Epithelial cell of proximal tubule (primary cell): ENCODE measurements around the gene UGT3A1. TPM values are rescaled to one million over a fixed set of nuclear protein-coding genes. Genes with fewer than 3 reads are reported as not detected.
"Not testable (repeated sequence)": the region's sequence is repeated elsewhere in the genome, so short reads cannot be mapped to it uniquely, and the experiment has no call there.

ENCODE experiments used
- DNase-seq: peaks from one replicate; pipeline ENCODE4 v3.0.0-alpha.2; 2011; ENCODE audit warnings: low read depth
- H3K4me3 ChIP-seq: 2 replicates; pipeline ENCODE4 v1.5.1; 2011; ENCODE audit warnings: low read depth, mild to moderate bottlenecking, low read length
- total RNA-seq: library from RNA; depleted of rRNA; stranded (reverse); fragments of >200 nt; gene quantifications from 2 replicates; pipeline ENCODE4 v1.2.3, GENCODE V29; 2015
- TF ChIP-seq, protein P1 (sequence below): conservative IDR thresholded peaks from 2 replicates; pipeline ENCODE4 v1.5.1; 2012; ENCODE audit warnings: low read depth, mild to moderate bottlenecking, low read length

UGT3A1 gene
- total RNA-seq, 1 donor from 2014 or later, result 0.12 TPM

DNA sequence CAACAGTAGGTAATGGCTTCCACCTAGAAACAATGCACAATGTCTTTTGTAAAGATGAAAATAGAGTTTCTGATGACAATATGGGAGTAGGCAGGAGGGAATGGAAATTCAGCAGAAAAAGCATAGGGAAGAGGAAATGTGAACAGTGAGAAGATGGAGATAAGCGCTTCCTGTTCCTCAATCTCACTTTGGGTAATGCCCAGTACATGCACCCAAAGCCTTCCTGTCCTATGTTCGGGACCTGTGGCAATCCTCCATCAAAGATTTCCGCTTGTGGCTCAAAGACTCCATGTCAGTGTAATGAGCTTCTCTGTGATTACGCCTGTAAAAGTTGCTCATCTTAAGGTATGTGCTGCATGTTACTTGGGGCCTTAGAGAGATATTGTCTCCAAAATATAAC, 2.7 kb downstream of the UGT3A1 start:
- no peak for DNase-seq
- TF ChIP-seq, protein P1, sequence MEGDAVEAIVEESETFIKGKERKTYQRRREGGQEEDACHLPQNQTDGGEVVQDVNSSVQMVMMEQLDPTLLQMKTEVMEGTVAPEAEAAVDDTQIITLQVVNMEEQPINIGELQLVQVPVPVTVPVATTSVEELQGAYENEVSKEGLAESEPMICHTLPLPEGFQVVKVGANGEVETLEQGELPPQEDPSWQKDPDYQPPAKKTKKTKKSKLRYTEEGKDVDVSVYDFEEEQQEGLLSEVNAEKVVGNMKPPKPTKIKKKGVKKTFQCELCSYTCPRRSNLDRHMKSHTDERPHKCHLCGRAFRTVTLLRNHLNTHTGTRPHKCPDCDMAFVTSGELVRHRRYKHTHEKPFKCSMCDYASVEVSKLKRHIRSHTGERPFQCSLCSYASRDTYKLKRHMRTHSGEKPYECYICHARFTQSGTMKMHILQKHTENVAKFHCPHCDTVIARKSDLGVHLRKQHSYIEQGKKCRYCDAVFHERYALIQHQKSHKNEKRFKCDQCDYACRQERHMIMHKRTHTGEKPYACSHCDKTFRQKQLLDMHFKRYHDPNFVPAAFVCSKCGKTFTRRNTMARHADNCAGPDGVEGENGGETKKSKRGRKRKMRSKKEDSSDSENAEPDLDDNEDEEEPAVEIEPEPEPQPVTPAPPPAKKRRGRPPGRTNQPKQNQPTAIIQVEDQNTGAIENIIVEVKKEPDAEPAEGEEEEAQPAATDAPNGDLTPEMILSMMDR, result no peak
- H3K4me3 ChIP-seq, result no peak overlapping the region

DNA sequence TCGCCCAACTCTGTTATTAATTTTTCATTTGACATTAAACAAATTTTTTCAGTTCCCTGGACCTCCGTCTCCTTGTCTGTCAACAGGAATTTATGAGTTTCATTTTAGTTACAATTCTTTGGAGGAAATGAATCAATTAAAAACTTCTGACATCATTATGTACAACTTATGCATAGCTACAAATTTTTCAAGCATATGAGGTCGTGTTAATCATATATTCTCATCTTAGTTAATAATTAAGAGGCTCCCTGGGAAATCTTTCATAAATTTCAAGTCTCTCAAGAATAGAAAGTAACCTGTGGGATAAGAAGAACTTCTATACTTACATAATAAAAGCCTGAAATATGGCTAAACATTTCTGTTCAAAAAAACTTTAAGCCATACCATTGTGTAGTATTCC, 3.4 kb downstream of the UGT3A1 start:
- peak; percentile 33 for DNase-seq
- peak overlapping the region; percentile 28 for H3K4me3 ChIP-seq
- TF ChIP-seq, protein P1, result no peak

DNA sequence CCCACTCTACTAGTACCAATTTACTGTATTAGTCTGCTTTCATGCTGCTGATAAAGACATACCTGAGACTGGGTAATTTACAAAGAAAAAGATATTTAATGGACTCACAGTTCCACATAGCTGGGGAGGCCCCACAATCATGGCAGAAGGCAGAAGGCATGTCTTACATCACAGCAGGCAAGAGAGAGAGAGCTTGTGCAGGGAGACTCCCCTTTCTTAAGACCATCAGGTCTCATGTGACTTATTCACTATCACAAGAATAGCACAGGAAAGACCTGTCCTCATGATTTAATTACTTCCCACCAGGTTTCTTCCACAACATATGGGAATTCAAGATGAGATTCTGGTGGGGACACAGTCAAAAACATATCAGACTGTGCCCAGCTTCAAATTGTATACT, 11.5 kb downstream of the UGT3A1 start:
- TF ChIP-seq, protein P1, result no peak
- DNase-seq, result no peak
- H3K4me3 ChIP-seq, result no peak overlapping the region

DNA sequence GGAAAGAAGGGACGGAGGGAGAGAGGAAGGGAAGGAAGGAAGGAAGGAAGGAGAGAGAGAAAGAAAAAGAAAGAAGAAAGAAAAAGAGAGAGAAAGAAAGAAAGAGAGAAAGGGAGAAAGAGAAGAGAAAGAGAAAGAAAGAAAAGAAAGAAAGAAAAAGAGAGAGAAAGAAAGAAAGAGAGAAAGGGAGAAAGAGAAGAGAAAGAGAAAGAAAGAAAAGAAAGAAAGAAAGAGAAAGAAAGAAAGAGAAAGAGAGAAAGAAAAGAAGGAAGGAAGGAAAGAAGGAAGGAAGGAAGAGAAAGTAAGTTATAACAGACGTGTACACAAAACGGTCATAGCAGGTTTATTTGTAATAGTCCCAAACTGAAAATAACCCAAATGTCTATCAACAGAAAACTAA, 14.3 kb downstream of the UGT3A1 start:
- DNase-seq, H3K4me3 ChIP-seq: not testable (repeated sequence)

DNA sequence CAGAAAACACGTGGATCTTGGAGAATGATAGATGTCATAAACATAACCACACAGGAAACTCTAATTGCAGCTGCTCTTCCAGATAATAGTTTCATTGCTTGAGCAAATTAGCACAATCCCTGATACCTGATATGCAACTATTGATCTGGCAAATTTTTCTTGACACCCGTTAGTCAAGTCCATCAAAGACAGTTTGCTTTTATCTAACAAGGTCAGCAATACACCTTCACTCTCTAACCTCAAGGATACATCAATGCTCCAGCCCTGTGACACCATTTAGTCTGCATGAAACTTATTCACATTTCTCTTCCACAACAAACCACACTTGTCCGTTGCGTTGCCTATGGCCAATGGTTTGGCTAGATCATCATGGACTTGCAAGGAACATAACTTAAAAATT, 16.6 kb downstream of the UGT3A1 start:
- DNase-seq, result no peak
- TF ChIP-seq, protein P1, result no peak
- H3K4me3 ChIP-seq, result no peak overlapping the region

DNA sequence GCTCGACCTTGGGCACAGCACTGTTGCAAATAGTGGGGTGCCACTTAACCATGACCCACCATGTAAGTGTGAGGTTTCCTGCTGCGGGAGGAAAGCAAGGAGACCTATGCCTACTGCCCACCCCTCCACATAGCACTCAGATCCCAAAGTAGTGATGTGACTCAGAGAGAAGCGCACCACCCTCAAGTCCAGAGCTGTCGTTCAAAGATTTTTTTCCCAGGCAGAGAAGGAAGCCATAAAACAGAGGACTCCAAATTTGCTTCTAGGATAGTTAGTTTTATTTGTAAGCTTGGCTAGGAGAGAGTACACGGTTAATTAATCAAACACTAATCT, 19.3 kb downstream of the UGT3A1 start:
- H3K4me3 ChIP-seq, result no peak overlapping the region
- TF ChIP-seq, protein P1, result no peak
- no peak for DNase-seq

DNA sequence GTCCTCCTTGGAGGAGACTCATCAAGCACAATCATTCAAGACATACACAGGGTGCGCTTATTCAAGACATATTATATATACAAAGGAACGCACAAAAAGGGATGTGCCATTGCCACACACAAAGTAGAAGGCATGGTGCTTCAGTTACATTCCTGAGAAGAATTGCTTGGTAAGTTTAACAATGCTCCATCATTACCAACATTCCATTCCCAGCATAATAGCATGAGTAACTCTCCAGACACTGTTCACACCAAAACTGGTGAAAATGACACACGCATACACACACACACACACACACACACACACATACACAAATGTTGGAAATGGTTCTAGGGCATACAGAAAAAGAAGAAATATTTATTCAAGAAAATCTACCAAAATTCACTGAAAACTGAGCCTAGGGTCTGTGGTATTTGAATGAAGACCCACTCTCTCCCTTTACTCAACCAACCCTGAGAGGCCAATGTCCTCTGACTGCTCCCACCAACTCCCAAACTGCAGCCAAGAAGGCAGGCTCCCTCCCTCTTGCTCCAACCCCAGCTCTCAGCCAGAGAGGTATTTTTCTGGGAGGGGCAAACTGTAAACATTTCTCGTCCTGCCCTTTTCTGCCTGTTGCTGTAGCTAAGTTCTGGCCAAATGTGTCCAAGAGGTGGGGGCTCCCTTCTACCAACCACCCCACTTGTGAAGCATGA, 19.9 kb downstream of the UGT3A1 start:
- no peak overlapping the region for H3K4me3 ChIP-seq
- TF ChIP-seq, protein P1, result no peak
- DNase-seq, result peak; percentile 35

DNA sequence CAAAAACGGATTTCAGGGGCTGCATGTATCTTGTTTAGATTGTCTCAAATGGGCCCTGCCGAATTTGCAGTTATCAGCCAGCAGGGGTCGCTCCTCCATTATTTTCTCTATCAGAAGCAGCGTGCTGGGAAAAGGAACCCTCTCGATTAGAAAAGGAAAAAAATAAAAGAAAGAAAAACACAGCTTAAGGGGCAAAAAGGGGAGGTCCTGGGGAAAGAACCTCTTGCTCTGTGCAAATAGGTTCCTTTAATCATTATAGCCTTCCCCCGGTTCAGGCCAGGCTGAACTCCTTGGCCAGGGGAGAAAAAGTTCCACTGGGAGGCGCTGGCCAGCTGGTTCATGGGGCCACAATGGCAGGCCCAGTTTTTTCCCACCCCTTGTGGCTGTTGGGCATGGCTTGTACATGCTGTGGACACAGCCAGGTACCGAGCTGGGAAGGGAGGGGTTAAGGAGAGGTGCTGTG, 27.8 kb downstream of the UGT3A1 start:
- TF ChIP-seq, protein P1, result peak; percentile 67
- DNase-seq, result no peak
- no peak overlapping the region for H3K4me3 ChIP-seq
